Ishikawa (cell line): Measurements from ENCODE around the gene ABAT.

Source experiments
- CEBPB ChIP-seq: IDR thresholded peaks from 2 replicates; pipeline ENCODE4 v1.6.1; 2012
- CREB1 ChIP-seq: IDR thresholded peaks from 2 replicates; pipeline ENCODE4 v1.6.1; 2012; ENCODE audit warnings: low read depth
- EGR1 ChIP-seq: IDR thresholded peaks from 2 replicates; pipeline ENCODE4 v1.6.1; 2012
- EP300 ChIP-seq: IDR thresholded peaks from 2 replicates; pipeline ENCODE4 v1.6.1; 2012; ENCODE audit warnings: borderline replicate concordance
- FOXM1 ChIP-seq: IDR thresholded peaks from 2 replicates; pipeline ENCODE4 v1.6.1; 2012; ENCODE audit warnings: low read depth, borderline replicate concordance
- MAX ChIP-seq: IDR thresholded peaks from 2 replicates; pipeline ENCODE4 v1.6.1; 2012
- TAF1 ChIP-seq: IDR thresholded peaks from 2 replicates; pipeline ENCODE4 v1.6.1; 2012; ENCODE audit warnings: low read depth, mild to moderate bottlenecking
- TCF12 ChIP-seq: IDR thresholded peaks from 2 replicates; pipeline ENCODE4 v1.6.1; 2012; ENCODE audit warnings: low read depth
- TEAD4 ChIP-seq: IDR thresholded peaks from 2 replicates; pipeline ENCODE4 v1.6.1; 2012
- YY1 ChIP-seq: IDR thresholded peaks from 2 replicates; pipeline ENCODE4 v1.6.1; 2012; ENCODE audit warnings: low read depth
- ZBTB7A ChIP-seq: IDR thresholded peaks from 2 replicates; pipeline ENCODE4 v1.6.1; 2012; ENCODE audit warnings: low read depth
- TF ChIP-seq, protein P1 (sequence below): IDR thresholded peaks from 2 replicates; pipeline ENCODE4 v1.6.1; 2012; ENCODE audit warnings: low read depth, mild to moderate bottlenecking

DNA sequence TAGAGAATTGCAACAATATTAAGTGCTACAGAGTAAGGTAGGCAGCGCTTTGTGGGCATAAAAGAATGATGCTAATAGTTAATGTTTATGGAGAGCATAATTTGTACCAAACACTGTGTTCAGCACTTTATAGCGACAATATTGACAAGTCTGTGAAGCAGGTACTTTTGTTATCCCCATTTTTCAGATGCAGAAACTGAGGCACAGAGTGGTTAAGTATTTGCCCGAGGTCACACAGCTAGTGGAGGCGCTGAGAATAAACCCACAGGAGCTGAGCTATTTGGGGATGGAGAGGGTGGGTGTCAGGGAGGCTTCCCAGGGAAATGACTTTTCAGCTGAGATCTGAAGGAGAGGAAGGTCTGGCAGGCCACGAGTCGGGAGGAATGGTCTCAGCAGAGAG, 83.6 kb downstream of the ABAT start:
- no peak for TF ChIP-seq FOXM1
- TF ChIP-seq ZBTB7A: no peak
- TF ChIP-seq EGR1: no peak
- TF ChIP-seq CREB1: no peak
- no peak for TF ChIP-seq TAF1
- TF ChIP-seq EP300: no peak
- no peak for TF ChIP-seq CEBPB
- no peak for TF ChIP-seq TEAD4
- TF ChIP-seq YY1: no peak
- no peak for TF ChIP-seq TCF12
- TF ChIP-seq, protein P1, sequence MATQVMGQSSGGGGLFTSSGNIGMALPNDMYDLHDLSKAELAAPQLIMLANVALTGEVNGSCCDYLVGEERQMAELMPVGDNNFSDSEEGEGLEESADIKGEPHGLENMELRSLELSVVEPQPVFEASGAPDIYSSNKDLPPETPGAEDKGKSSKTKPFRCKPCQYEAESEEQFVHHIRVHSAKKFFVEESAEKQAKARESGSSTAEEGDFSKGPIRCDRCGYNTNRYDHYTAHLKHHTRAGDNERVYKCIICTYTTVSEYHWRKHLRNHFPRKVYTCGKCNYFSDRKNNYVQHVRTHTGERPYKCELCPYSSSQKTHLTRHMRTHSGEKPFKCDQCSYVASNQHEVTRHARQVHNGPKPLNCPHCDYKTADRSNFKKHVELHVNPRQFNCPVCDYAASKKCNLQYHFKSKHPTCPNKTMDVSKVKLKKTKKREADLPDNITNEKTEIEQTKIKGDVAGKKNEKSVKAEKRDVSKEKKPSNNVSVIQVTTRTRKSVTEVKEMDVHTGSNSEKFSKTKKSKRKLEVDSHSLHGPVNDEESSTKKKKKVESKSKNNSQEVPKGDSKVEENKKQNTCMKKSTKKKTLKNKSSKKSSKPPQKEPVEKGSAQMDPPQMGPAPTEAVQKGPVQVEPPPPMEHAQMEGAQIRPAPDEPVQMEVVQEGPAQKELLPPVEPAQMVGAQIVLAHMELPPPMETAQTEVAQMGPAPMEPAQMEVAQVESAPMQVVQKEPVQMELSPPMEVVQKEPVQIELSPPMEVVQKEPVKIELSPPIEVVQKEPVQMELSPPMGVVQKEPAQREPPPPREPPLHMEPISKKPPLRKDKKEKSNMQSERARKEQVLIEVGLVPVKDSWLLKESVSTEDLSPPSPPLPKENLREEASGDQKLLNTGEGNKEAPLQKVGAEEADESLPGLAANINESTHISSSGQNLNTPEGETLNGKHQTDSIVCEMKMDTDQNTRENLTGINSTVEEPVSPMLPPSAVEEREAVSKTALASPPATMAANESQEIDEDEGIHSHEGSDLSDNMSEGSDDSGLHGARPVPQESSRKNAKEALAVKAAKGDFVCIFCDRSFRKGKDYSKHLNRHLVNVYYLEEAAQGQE: no peak
- no peak for TF ChIP-seq MAX
